GM19372 (cell line): Measurements from ENCODE around the gene TMX4.

Experiments
- ATAC-seq: cut with Tn5 transposase; IDR thresholded peaks from one replicate; pipeline ENCODE4 v1.9.1; 2021; ENCODE audit warnings: mild to moderate bottlenecking, low read depth, moderate library complexity; ENCODE audit not compliant: unreplicated experiment

The TMX4 gene

GRCh38 chr20:8020314-8021079, 936 bp upstream of the TMX4 start:
- peak; percentile 31 for ATAC-seq

GRCh38 chr20:8019998-8020247, 362 bp upstream of the TMX4 start:
- ATAC-seq, result no peak

- peak; percentile 58 for ATAC-seq
Observed at GRCh38 chr20:8018958-8019245, 659 bp downstream of the TMX4 start.

- ATAC-seq, result no peak
Observed at GRCh38 chr20:8012724-8013123, 6.8 kb downstream of the TMX4 start.

GRCh38 chr20:8008733-8009132, 10.8 kb downstream of the TMX4 start:
- ATAC-seq, result no peak

GRCh38 chr20:8007490-8007889, 12.1 kb downstream of the TMX4 start:
- ATAC-seq, result no peak

GRCh38 chr20:8005575-8006366, 13.8 kb downstream of the TMX4 start:
- ATAC-seq, result no peak

- no peak for ATAC-seq
Observed at GRCh38 chr20:8005033-8005432, 14.5 kb downstream of the TMX4 start.

- ATAC-seq, result no peak
Observed at GRCh38 chr20:8002056-8002455, 17.5 kb downstream of the TMX4 start.

- ATAC-seq, result no peak
Observed at GRCh38 chr20:8000796-8001195, 18.8 kb downstream of the TMX4 start.

GRCh38 chr20:7996898-7997297, 22.7 kb downstream of the TMX4 start:
- ATAC-seq, result no peak

- ATAC-seq, result no peak
Observed at GRCh38 chr20:7994809-7995208, 24.8 kb downstream of the TMX4 start.

- no peak for ATAC-seq
Observed at GRCh38 chr20:7993703-7994102, 25.9 kb downstream of the TMX4 start.

GRCh38 chr20:7993238-7993637, 26.3 kb downstream of the TMX4 start:
- no peak for ATAC-seq

- ATAC-seq, result no peak
Observed at GRCh38 chr20:7990385-7990784, 29.2 kb downstream of the TMX4 start.

- no peak for ATAC-seq
Observed at GRCh38 chr20:7989379-7989778, 30.2 kb downstream of the TMX4 start.

GRCh38 chr20:7985916-7986315, 33.6 kb downstream of the TMX4 start:
- ATAC-seq, result no peak

GRCh38 chr20:7984192-7984591, 35.4 kb downstream of the TMX4 start:
- no peak for ATAC-seq

- ATAC-seq, result no peak
Observed at GRCh38 chr20:7981374-7981773, 38.2 kb downstream of the TMX4 start.

GRCh38 chr20:7980332-7981046, 39.1 kb downstream of the TMX4 start:
- peak; percentile 92 for ATAC-seq

- ATAC-seq, result no peak
Observed at GRCh38 chr20:7977709-7978108, 41.9 kb downstream of the TMX4 start.
